Natural killer cell (primary cell): ENCODE measurements around the gene FRY. TPM values are rescaled to one million over a fixed set of nuclear protein-coding genes. Genes with fewer than 3 reads are reported as not detected.
"Not testable (repeated sequence)": the region's sequence is repeated elsewhere in the genome, so short reads cannot be mapped to it uniquely, and the experiment has no call there.

Experiments
- ATAC-seq, 3 donors: fragments of 150-1000 bp in 2 of 3; fragments of 200-7000 bp in 1 of 3; cut with Tn5 transposase; 1 replicate in 1 of 3; 2 replicates in 2 of 3; pipeline ENCODE4 v1.10.0; 2021; ENCODE audit warnings: mild to moderate bottlenecking in 2 of 3, moderate library complexity in 2 of 3
- DNase-seq, 2 donors: peaks; one replicate each; pipeline versions ENCODE4 v3.0.0 to v3.0.0-alpha.2; 2013 to 2021; ENCODE audit warnings: mixed read lengths in 1 of 2
- H3K27ac ChIP-seq: one replicate; pipeline ENCODE4 v1.5.1; 2013; ENCODE audit warnings: mild to moderate bottlenecking, low read length
- H3K27me3 ChIP-seq: one replicate; pipeline ENCODE4 v1.6.1; 2013; ENCODE audit warnings: low read length; ENCODE audit not compliant: control insufficient read depth, insufficient read depth
- H3K36me3 ChIP-seq: one replicate; pipeline ENCODE4 v1.6.1; 2013; ENCODE audit warnings: low read length; ENCODE audit not compliant: control insufficient read depth, insufficient read depth
- H3K4me1 ChIP-seq: one replicate; pipeline ENCODE4 v1.6.1; 2013; ENCODE audit warnings: low read length; ENCODE audit not compliant: control insufficient read depth, insufficient read depth
- H3K4me3 ChIP-seq: one replicate; pipeline ENCODE4 v1.5.1; 2013; ENCODE audit warnings: low read length
- H3K9me3 ChIP-seq: one replicate; pipeline ENCODE4 v1.6.1; 2013; ENCODE audit warnings: low read length; ENCODE audit not compliant: control insufficient read depth, insufficient read depth
- H3K27ac Mint-ChIP-seq, 2 donors: one replicate each; pipeline ENCODE4 v1.8.0; 2022; ENCODE audit warnings: mild to moderate bottlenecking in 2 of 2, mixed read lengths in 2 of 2, moderate library complexity in 1 of 2
- H3K27me3 Mint-ChIP-seq, 2 donors: one replicate each; pipeline ENCODE4 v1.8.0; 2022; ENCODE audit warnings: low read depth in 2 of 2, mixed read lengths in 2 of 2
- H3K36me3 Mint-ChIP-seq: one replicate; pipeline ENCODE4 v1.8.0; 2022; ENCODE audit warnings: mixed read lengths
- H3K4me1 Mint-ChIP-seq, 2 donors: one replicate each; pipeline ENCODE4 v1.8.0; 2022; ENCODE audit warnings: mixed read lengths in 2 of 2
- H3K4me3 Mint-ChIP-seq: one replicate; pipeline ENCODE4 v1.8.0; 2022; ENCODE audit warnings: mild to moderate bottlenecking, moderate library complexity, mixed read lengths
- H3K9me3 Mint-ChIP-seq, 2 donors: one replicate each; pipeline ENCODE4 v1.8.0; 2022; ENCODE audit warnings: mixed read lengths in 2 of 2
- CTCF ChIP-seq: fragments of 200-600 bp; IDR thresholded peaks from one replicate; pipeline ENCODE4 v1.8.0; 2022; ENCODE audit warnings: antibody characterized with exemption
- WGBS: methylation state at CpG from one replicate; pipeline ENCODE4 v1.1.7; 2013; ENCODE audit warnings: missing lambda C conversion rate; ENCODE audit not compliant: insufficient coverage; 5-methylcytosine and 5-hydroxymethylcytosine counted together
- intact Hi-C: fragments of 100-400 bp; cut with micrococcal nuclease; formaldehyde crosslinking; loops from one replicate; pipeline ENCODE4 v1.14.2; 2022
- total RNA-seq, 4 donors: library from RNA; stranded (reverse); fragments of 120-200 nt in 1 of 4; gene quantifications; one replicate each; pipeline versions ENCODE4 v1.2.3 to v1.2.4, GENCODE V29; 2013 to 2022

FRY gene
- total RNA-seq, 3 donors from 2014 or later (not counting 1 experiment from before 2014, with no cell fraction given), result 25.1 to 52.1 (median 27.4) TPM

GRCh38 chr13:31986676-31987470 is 44.7 kb upstream of the FRY start:
- no peak for ATAC-seq
- Mint-ChIP-seq H3K27me3 (no peaks in the 10 kb centered on the region), H3K9me3 (no peaks in the 10 kb centered on the region), H3K36me3 (no peaks in the 10 kb centered on the region), H3K4me1 (peaks cover 0 to 5% of the 10 kb centered on the region in 2 donors), H3K27ac (no peak overlapping the region), H3K4me3 (no peak overlapping the region)
- DNase-seq, result no peak
- H3K27me3 ChIP-seq, result no peaks in the 10 kb centered on the region
- TF ChIP-seq CTCF, result no peak
- H3K27ac ChIP-seq, result no peak overlapping the region
- H3K4me1 ChIP-seq, result no peaks in the 10 kb centered on the region
- H3K36me3 ChIP-seq, result no peaks in the 10 kb centered on the region
- 95% methylated on average over 5 of the region's 5 CpGs for WGBS
- no peak overlapping the region for H3K4me3 ChIP-seq
- H3K9me3 ChIP-seq, result no peaks in the 10 kb centered on the region
- intact Hi-C loops, result loop anchor here (2.0 kb wide), 1 partner anchor 76 kb away; no protein-coding TSS in a partner anchor

DNA sequence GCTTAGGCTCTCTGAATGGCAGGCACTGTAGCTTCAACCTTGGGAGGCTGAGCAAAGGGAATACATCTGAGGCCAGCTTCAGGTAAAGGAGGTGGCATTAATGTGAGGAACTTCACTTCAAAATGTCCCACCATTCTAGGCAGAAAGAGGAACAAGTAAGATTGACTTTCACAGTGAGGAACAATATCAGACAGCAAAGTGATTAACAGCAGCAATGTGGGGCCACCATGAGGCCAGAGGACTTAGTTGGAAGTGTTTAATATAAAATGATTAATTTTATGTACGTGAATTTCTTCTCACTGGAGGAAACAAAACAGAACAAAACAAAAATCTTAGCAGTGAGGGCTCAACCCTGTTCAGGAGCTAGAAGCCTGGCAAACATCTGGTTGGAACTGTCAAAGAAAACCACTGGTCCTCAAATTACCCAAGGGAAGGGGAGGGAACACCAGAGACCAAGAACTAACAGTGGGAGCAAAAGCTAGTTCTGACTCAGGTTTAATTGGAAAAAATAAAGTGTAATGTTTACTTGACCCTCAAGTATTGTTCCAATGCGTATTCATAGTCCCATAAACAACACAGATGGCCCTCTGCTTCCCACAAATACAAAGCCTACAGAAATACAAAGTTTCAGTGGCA is 43.9 kb upstream of the FRY start:
- Histone ChIP-seq H3K9me3 (no peaks in the 10 kb centered on the region), H3K36me3 (no peaks in the 10 kb centered on the region), H3K27me3 (no peaks in the 10 kb centered on the region), H3K4me3 (no peak overlapping the region), H3K27ac (no peak overlapping the region), H3K4me1 (no peaks in the 10 kb centered on the region)
- Mint-ChIP-seq H3K27me3 (no peaks in the 10 kb centered on the region), H3K27ac (no peak overlapping the region), H3K4me3 (no peak overlapping the region), H3K36me3 (no peaks in the 10 kb centered on the region), H3K4me1 (peaks cover 0 to 5% of the 10 kb centered on the region in 2 donors), H3K9me3 (no peaks in the 10 kb centered on the region)
- TF ChIP-seq CTCF, result no peak
- no peak for DNase-seq
- 62% methylated on average over 2 of the region's 2 CpGs for WGBS
- intact Hi-C loops, result loop anchor here (2.0 kb wide), 1 partner anchor 77 kb away; no protein-coding TSS in a partner anchor
- no peak for ATAC-seq

GRCh38 chr13:31994367-31994766 is 37.2 kb upstream of the FRY start:
- H3K27me3 Mint-ChIP-seq, H3K4me3 ChIP-seq, DNase-seq, H3K4me3 Mint-ChIP-seq, H3K9me3 Mint-ChIP-seq, H3K4me1 Mint-ChIP-seq, H3K27ac Mint-ChIP-seq, H3K27ac ChIP-seq, ATAC-seq, H3K27me3 ChIP-seq, H3K36me3 Mint-ChIP-seq, H3K36me3 ChIP-seq, H3K4me1 ChIP-seq, H3K9me3 ChIP-seq, intact Hi-C loops: not testable (repeated sequence)
- WGBS, result 99% methylated on average over 6 of the region's 6 CpGs

DNA sequence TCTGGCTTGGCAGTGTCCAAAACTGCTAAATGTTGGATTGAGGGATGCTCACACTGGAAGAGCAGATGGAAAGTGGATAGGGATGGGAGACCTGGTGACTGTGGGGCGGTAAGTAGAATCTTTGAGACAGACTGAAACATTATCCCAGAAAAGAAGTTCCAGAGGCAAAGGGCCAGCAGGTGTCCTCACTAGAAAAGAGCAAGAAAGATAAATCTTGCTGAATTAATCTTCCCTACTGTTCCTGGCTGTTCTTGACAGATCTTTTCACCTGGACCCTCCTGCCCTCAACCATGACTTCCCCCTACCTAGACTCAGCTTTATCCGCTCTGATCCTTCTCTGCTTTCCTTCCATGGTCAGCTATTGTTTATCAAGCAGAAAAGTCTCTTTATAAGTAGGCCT is 35.0 kb upstream of the FRY start:
- Mint-ChIP-seq H3K27me3 (no peaks in the 10 kb centered on the region), H3K9me3 (no peaks in the 10 kb centered on the region), H3K36me3 (no peaks in the 10 kb centered on the region), H3K27ac (no peak overlapping the region), H3K4me1 (peaks cover 6% of the 10 kb centered on the region in 2 donors), H3K4me3 (no peak overlapping the region)
- Histone ChIP-seq H3K4me3 (no peak overlapping the region), H3K4me1 (peaks cover 4% of the 10 kb centered on the region), H3K36me3 (no peaks in the 10 kb centered on the region), H3K27me3 (no peaks in the 10 kb centered on the region), H3K27ac (no peak overlapping the region), H3K9me3 (no peaks in the 10 kb centered on the region)
- no peak for DNase-seq
- ATAC-seq, result no peak
- no peak for TF ChIP-seq CTCF
- intact Hi-C loops, result no loop called here
- WGBS, result 82% methylated on average over 2 of the region's 2 CpGs
